ENCODE data around the gene CNKSR1. TPM values are rescaled to one million over a fixed set of nuclear protein-coding genes. Genes with fewer than 3 reads are reported as not detected.

The CNKSR1 gene
- total and polyA plus RNA-seq, 2 of the 13 experiments (the other 11 are each of a cell fraction or from before 2014, with no cell fraction given), result 3.4 to 8.9 TPM

DNA sequence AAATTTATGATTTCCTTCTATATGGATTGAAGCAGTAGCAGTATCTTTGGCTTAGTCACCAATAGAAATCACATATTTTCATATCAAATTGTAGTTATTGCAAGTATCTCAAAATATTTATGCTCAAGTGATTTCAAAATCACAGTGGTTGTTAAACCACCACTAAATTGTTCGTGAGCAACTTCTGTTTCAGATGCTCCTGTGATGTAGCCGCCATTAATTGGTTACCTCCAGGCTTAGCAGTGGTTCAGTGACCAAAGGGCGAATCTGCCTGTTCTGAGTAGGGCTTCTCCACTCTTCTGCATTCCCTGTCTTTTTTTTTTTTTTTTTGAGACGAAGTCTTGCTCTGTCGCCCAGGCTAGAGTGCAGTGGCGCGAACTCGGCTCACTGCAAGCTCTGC is 1.9 kb upstream of the CNKSR1 start:
- intact Hi-C loops (cut with micrococcal nuclease; ENCODE audit: unreplicated experiment), result no loop called here
- BruUV-seq (replicated peaks), result no TSS peak
- POLR2A ChIA-PET, result interaction anchor here (1.2 kb wide), 1 partner anchor 257 kb away, joined by 4 read pairs; the partner anchor contains the start of gene DHDDS

More for the DNA sequence above, 1.9 kb upstream of the CNKSR1 start:
- no peak for ATAC-seq
- Histone ChIP-seq H3K4me1 (ENCODE audit: insufficient read depth, low read length) (peaks cover 35% of the 10 kb centered on the region), H3K27ac (ENCODE audit: extremely low read length, insufficient read depth, low read length) (no peak overlapping the region), H3K27me3 (ENCODE audit: control insufficient read depth in 1 of 2, insufficient read depth in 2 of 2, low read length in 2 of 2) (no peaks in the 10 kb centered on the region; a peak in 1 of 5 replicates), H3K9me3 (ENCODE audit: low read length) (no peaks in the 10 kb centered on the region), H3K79me2 (ENCODE audit: insufficient read depth, low read length) (peaks cover 3% of the 10 kb centered on the region), H4K20me1 (ENCODE audit: insufficient read depth, low read length) (no peaks in the 10 kb centered on the region), H2AFZ (ENCODE audit: low read length) (no peak overlapping the region), H3K9ac (ENCODE audit: insufficient read depth, low read depth, low read length) (no peak overlapping the region), H3K4me3 (replicated peaks in 1 of 3; ENCODE audit: insufficient read depth in 1 of 3, low read depth in 2 of 3, low read length in 3 of 3) (no peak overlapping the region), H3K4me2 (ENCODE audit: low read depth, low read length) (no peak overlapping the region), H3K36me3 (replicated peaks in 1 of 2; ENCODE audit: control insufficient read depth in 1 of 2, insufficient read depth in 2 of 2, low read length in 2 of 2) (no peaks in the 10 kb centered on the region)
- 42% methylated on average over 8 of the region's 8 CpGs for WGBS (ENCODE audit: low lambda C conversion rate)
- in situ Hi-C loops (cut with HindIII; ENCODE audit: extremely low pct_ligation_motif_present, low pct_unique_long_range_greater_than_20kb), result no loop called here
- TF ChIP-seq ZSCAN21 (CRISPR knock-in tag; IDR thresholded peaks at IDR 0.05; ENCODE audit: borderline replicate concordance), result no peak
- TF ChIP-seq ZBTB44 (CRISPR knock-in tag; IDR thresholded peaks at IDR 0.05), result no peak
- no peak for TF ChIP-seq KMT2B (CRISPR knock-in tag; IDR thresholded peaks at IDR 0.05)
- TF ChIP-seq ATF7-NPFF (CRISPR knock-in tag; IDR thresholded peaks at IDR 0.05; ENCODE audit: low read depth), result no peak
- TF ChIP-seq, protein P1, sequence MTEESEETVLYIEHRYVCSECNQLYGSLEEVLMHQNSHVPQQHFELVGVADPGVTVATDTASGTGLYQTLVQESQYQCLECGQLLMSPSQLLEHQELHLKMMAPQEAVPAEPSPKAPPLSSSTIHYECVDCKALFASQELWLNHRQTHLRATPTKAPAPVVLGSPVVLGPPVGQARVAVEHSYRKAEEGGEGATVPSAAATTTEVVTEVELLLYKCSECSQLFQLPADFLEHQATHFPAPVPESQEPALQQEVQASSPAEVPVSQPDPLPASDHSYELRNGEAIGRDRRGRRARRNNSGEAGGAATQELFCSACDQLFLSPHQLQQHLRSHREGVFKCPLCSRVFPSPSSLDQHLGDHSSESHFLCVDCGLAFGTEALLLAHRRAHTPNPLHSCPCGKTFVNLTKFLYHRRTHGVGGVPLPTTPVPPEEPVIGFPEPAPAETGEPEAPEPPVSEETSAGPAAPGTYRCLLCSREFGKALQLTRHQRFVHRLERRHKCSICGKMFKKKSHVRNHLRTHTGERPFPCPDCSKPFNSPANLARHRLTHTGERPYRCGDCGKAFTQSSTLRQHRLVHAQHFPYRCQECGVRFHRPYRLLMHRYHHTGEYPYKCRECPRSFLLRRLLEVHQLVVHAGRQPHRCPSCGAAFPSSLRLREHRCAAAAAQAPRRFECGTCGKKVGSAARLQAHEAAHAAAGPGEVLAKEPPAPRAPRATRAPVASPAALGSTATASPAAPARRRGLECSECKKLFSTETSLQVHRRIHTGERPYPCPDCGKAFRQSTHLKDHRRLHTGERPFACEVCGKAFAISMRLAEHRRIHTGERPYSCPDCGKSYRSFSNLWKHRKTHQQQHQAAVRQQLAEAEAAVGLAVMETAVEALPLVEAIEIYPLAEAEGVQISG (CRISPR knock-in tag; IDR thresholded peaks at IDR 0.05), result no peak
- TF ChIP-seq KMT2A (CRISPR knock-in tag; IDR thresholded peaks at IDR 0.05), result no peak
- TF ChIP-seq, protein P2, sequence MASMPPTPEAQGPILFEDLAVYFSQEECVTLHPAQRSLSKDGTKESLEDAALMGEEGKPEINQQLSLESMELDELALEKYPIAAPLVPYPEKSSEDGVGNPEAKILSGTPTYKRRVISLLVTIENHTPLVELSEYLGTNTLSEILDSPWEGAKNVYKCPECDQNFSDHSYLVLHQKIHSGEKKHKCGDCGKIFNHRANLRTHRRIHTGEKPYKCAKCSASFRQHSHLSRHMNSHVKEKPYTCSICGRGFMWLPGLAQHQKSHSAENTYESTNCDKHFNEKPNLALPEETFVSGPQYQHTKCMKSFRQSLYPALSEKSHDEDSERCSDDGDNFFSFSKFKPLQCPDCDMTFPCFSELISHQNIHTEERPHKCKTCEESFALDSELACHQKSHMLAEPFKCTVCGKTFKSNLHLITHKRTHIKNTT (CRISPR knock-in tag; IDR thresholded peaks at IDR 0.05), result no peak
- TF ChIP-seq, protein P3, sequence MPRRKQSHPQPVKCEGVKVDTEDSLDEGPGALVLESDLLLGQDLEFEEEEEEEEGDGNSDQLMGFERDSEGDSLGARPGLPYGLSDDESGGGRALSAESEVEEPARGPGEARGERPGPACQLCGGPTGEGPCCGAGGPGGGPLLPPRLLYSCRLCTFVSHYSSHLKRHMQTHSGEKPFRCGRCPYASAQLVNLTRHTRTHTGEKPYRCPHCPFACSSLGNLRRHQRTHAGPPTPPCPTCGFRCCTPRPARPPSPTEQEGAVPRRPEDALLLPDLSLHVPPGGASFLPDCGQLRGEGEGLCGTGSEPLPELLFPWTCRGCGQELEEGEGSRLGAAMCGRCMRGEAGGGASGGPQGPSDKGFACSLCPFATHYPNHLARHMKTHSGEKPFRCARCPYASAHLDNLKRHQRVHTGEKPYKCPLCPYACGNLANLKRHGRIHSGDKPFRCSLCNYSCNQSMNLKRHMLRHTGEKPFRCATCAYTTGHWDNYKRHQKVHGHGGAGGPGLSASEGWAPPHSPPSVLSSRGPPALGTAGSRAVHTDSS (CRISPR knock-in tag; conservative IDR thresholded peaks at IDR 0.05), result no peak
- TF ChIP-seq SMAD3 (CRISPR knock-in tag; IDR thresholded peaks at IDR 0.05), result no peak
- TF ChIP-seq ZNF777 (CRISPR knock-in tag; IDR thresholded peaks at IDR 0.05), result no peak
- no peak for TF ChIP-seq ZMYM2 (CRISPR knock-in tag; IDR thresholded peaks at IDR 0.05)
- no peak for TF ChIP-seq KAT7 (CRISPR knock-in tag; IDR thresholded peaks at IDR 0.05; ENCODE audit: borderline replicate concordance)
- no peak for TF ChIP-seq SMAD9 (CRISPR knock-in tag; IDR thresholded peaks at IDR 0.05)
- no peak for TF ChIP-seq ZNF850 (CRISPR knock-in tag; conservative IDR thresholded peaks at IDR 0.05)
- no peak for TF ChIP-seq ZNF570 (CRISPR knock-in tag; IDR thresholded peaks at IDR 0.05; ENCODE audit: borderline replicate concordance)
- no peak for TF ChIP-seq GABPB1 (CRISPR knock-in tag; IDR thresholded peaks at IDR 0.05)
- TF ChIP-seq ZFAT (CRISPR knock-in tag; conservative IDR thresholded peaks at IDR 0.05), result no peak
- TF ChIP-seq ISX (CRISPR knock-in tag; conservative IDR thresholded peaks at IDR 0.05), result no peak
- no peak for TF ChIP-seq SOX13 (IDR thresholded peaks at IDR 0.05)
- no peak for TF ChIP-seq SOX13 (CRISPR knock-in tag; conservative IDR thresholded peaks at IDR 0.05 in 1 of 2, IDR thresholded peaks at IDR 0.05 in 1 of 2)
- DNase-seq (ENCODE audit: low spot score), result no peak
- CTCF ChIA-PET (ENCODE audit: low intra/inter-chr PET ratio, low total read pairs), result no interaction called here
- FAIRE-seq, result no peak

Measured in HepG2 (cell line).